Right lung (tissue), 10 donors: ENCODE results near the gene KRTAP5-4. TPM values are rescaled to one million over a fixed set of nuclear protein-coding genes. Genes with fewer than 3 reads are reported as not detected.
"Not testable (repeated sequence)": the region's sequence is repeated elsewhere in the genome, so short reads cannot be mapped to it uniquely, and the experiment has no call there.

Source experiments
- DNase-seq, 2 donors: peaks; one replicate each; pipeline ENCODE4 v3.0.0-alpha.2; 2013
- long read RNA-seq, 8 donors: transcript quantifications; one replicate each; lab custom pipeline, GENCODE V29; 2026
- polyA plus RNA-seq, 5 donors: library from polyadenylated mRNA; unstranded; fragments of 120-200 nt; gene quantifications; one replicate each; pipeline versions ENCODE4 v1.2.1 to v1.2.3, GENCODE V29; 2013; ENCODE audit warnings: inconsistent platforms in 1 of 5, low replicate concordance in 1 of 5; ENCODE audit not compliant: insufficient read length in 5 of 5, insufficient read depth in 1 of 5

The KRTAP5-4 gene
- not detected for polyA plus RNA-seq
- long read RNA-seq, donor 1 = 0 reads
- long read RNA-seq, donor 2 = 0 reads
- long read RNA-seq, donor 3 = 0 reads
- long read RNA-seq, donor 4 = 0 reads
- long read RNA-seq, donor 5 = 0 reads
- long read RNA-seq, donor 6 = 0 reads
- long read RNA-seq, donor 7 = 0 reads
- long read RNA-seq, donor 8 = 0 reads

- no peak for DNase-seq
These were observed at the start of gene KRTAP5-4 for GRCh38 chr11:1622086-1622485. Gene KRTAP5-4, minus strand, starts transcription at chr11:1622138. Its CDS starts 45 bp downstream, at chr11:1622093.

GRCh38 chr11:1671658-1672057 is 49.7 kb upstream of the KRTAP5-4 start:
- no peak for DNase-seq

- no peak for DNase-seq
These were observed 49.0 kb upstream of the KRTAP5-4 start for GRCh38 chr11:1670905-1671371.

- DNase-seq = not testable (repeated sequence)
These were observed 48.5 kb upstream of the KRTAP5-4 start for GRCh38 chr11:1670457-1670856.

GRCh38 chr11:1669546-1670218 is 47.7 kb upstream of the KRTAP5-4 start:
- DNase-seq = no peak

- no peak for DNase-seq
These were observed 47.1 kb upstream of the KRTAP5-4 start for GRCh38 chr11:1668911-1669473.

GRCh38 chr11:1667906-1668305 is 46.0 kb upstream of the KRTAP5-4 start:
- DNase-seq = no peak

- no peak for DNase-seq
These were observed 45.3 kb upstream of the KRTAP5-4 start for GRCh38 chr11:1667121-1667850.

GRCh38 chr11:1665313-1665712 is 43.4 kb upstream of the KRTAP5-4 start:
- no peak for DNase-seq

GRCh38 chr11:1662699-1663283 is 40.9 kb upstream of the KRTAP5-4 start:
- not testable (repeated sequence) for DNase-seq

GRCh38 chr11:1661454-1662269 is 39.7 kb upstream of the KRTAP5-4 start:
- DNase-seq = not testable (repeated sequence)

GRCh38 chr11:1660111-1660867 is 38.4 kb upstream of the KRTAP5-4 start:
- DNase-seq = no peak

GRCh38 chr11:1659506-1659905 is 37.6 kb upstream of the KRTAP5-4 start:
- no peak for DNase-seq

- no peak for DNase-seq
These were observed 34.7 kb upstream of the KRTAP5-4 start for GRCh38 chr11:1656670-1657069.

- no peak for DNase-seq
These were observed 34.1 kb upstream of the KRTAP5-4 start for GRCh38 chr11:1656061-1656441.

GRCh38 chr11:1655168-1656060 is 33.5 kb upstream of the KRTAP5-4 start:
- DNase-seq = no peak

- no peak for DNase-seq
These were observed 32.6 kb upstream of the KRTAP5-4 start for GRCh38 chr11:1654388-1655167.
